WTC11 (cell line): ENCODE results near the gene RNF4. TPM values are rescaled to one million over a fixed set of nuclear protein-coding genes. Genes with fewer than 3 reads are reported as not detected.

Experiments used
- ATAC-seq: fragments of 200-7000 bp; cut with Tn5 transposase; 2 replicates; pipeline ENCODE4 v1.10.0; 2021; ENCODE audit warnings: mild to moderate bottlenecking, moderate library complexity
- CTCF ChIA-PET: fragments of 300-600 bp; sonication (Branson Sonifier 250); formaldehyde crosslinking; loops from one replicate; lab custom pipeline; 2021; ENCODE audit warnings: antibody characterized with exemption; lab: Charles Lee
- POLR2A ChIA-PET: fragments of 350-600 bp; sonication (Branson Sonifier 250); formaldehyde crosslinking; loops from one replicate; lab custom pipeline; 2021; ENCODE audit warnings: antibody characterized with exemption; lab: Charles Lee
- DNase-seq: peaks from one replicate; pipeline ENCODE4 v3.0.0; 2021; ENCODE audit warnings: low spot score
- H3K27ac Mint-ChIP-seq: 2 replicates; pipeline ENCODE4 v1.8.0; 2021; ENCODE audit warnings: mixed read lengths
- H3K27me3 Mint-ChIP-seq: 2 replicates; pipeline ENCODE4 v1.8.0; 2021; ENCODE audit warnings: low read depth, mild to moderate bottlenecking, moderate library complexity, mixed read lengths
- H3K36me3 Mint-ChIP-seq: 2 replicates; pipeline ENCODE4 v1.8.0; 2021; ENCODE audit warnings: mixed read lengths
- H3K4me1 Mint-ChIP-seq: 2 replicates; pipeline ENCODE4 v1.8.0; 2022; ENCODE audit warnings: mixed read lengths
- H3K4me3 Mint-ChIP-seq: 2 replicates; pipeline ENCODE4 v1.8.0; 2021; ENCODE audit warnings: mild to moderate bottlenecking, moderate library complexity, mixed read lengths
- H3K9me3 Mint-ChIP-seq: 2 replicates; pipeline ENCODE4 v1.8.0; 2021; ENCODE audit warnings: mixed read lengths
- AFF4 ChIP-seq: sonication (generic); formaldehyde crosslinking; IDR thresholded peaks from 2 replicates; pipeline ENCODE4 v1.8.1; 2023; ENCODE audit warnings: mild to moderate bottlenecking, missing genetic modification reagents, borderline replicate concordance
- CBFB ChIP-seq: sonication (generic); formaldehyde crosslinking; IDR thresholded peaks from 2 replicates; pipeline ENCODE4 v1.8.1; 2022; ENCODE audit warnings: mild to moderate bottlenecking, low read depth, missing genetic modification reagents
- CREM ChIP-seq: sonication (generic); formaldehyde crosslinking; IDR thresholded peaks from 2 replicates; pipeline ENCODE4 v1.8.1; 2022; ENCODE audit warnings: mild to moderate bottlenecking, missing genetic modification reagents, moderate library complexity
- E2F4 ChIP-seq: sonication (generic); formaldehyde crosslinking; IDR thresholded peaks from 2 replicates; pipeline ENCODE4 v1.8.1; 2022; ENCODE audit warnings: low read depth, mild to moderate bottlenecking, moderate library complexity, missing genetic modification reagents, borderline replicate concordance
- ERG ChIP-seq: fragments of 250-450 bp; sonication (Bioruptor Pico); IDR thresholded peaks from 2 replicates; pipeline ENCODE4 v1.8.0; 2021; ENCODE audit warnings: mild to moderate bottlenecking
- ZBTB21 ChIP-seq: sonication (generic); formaldehyde crosslinking; IDR thresholded peaks from 2 replicates; pipeline ENCODE4 v1.8.1; 2023; ENCODE audit warnings: mild to moderate bottlenecking, missing genetic modification reagents, borderline replicate concordance
- ZNF121 ChIP-seq: sonication (generic); formaldehyde crosslinking; IDR thresholded peaks from 2 replicates; pipeline ENCODE4 v1.8.0; 2023; ENCODE audit warnings: missing genetic modification reagents
- ZNF138 ChIP-seq: sonication (generic); formaldehyde crosslinking; conservative IDR thresholded peaks from 2 replicates; pipeline ENCODE4 v1.8.1; 2022; ENCODE audit warnings: mild to moderate bottlenecking, moderate library complexity, missing genetic modification reagents
- ZNF416 ChIP-seq: fragments of 250-450 bp; sonication (Bioruptor Pico); IDR thresholded peaks from 2 replicates; pipeline ENCODE4 v1.9.0; 2021; ENCODE audit warnings: mild to moderate bottlenecking, inconsistent platforms
- total RNA-seq: library from RNA; stranded (reverse); gene quantifications from 3 replicates; pipeline ENCODE4 v1.2.3, GENCODE V29; 2021
- TF ChIP-seq, protein P1 (sequence below): sonication (generic); formaldehyde crosslinking; IDR thresholded peaks from 2 replicates; pipeline ENCODE4 v1.8.1; 2022; ENCODE audit warnings: mild to moderate bottlenecking, missing genetic modification reagents, moderate library complexity, borderline replicate concordance
- TF ChIP-seq, protein P2 (sequence below): sonication (generic); formaldehyde crosslinking; IDR thresholded peaks from 2 replicates; pipeline ENCODE4 v1.8.0; 2023; ENCODE audit warnings: mild to moderate bottlenecking, missing genetic modification reagents
- TF ChIP-seq, protein P3 (sequence below): sonication (generic); formaldehyde crosslinking; IDR thresholded peaks from 2 replicates; pipeline ENCODE4 v1.8.0; 2022; ENCODE audit warnings: missing genetic modification reagents

Gene RNF4
- total RNA-seq, 1 experiment from 2014 or later, result 87.3 TPM

GRCh38 chr4:2458546-2459491 is 10.1 kb upstream of the RNF4 start:
- Mint-ChIP-seq H3K4me1 (peaks cover 18% of the 10 kb centered on the region), H3K36me3 (no peaks in the 10 kb centered on the region), H3K4me3 (no peak overlapping the region), H3K27ac (no peak overlapping the region), H3K9me3 (no peaks in the 10 kb centered on the region), H3K27me3 (peaks cover 37% of the 10 kb centered on the region)
- CTCF ChIA-PET, result interaction anchor here (0.5 to 1.9 kb wide), 5 partner anchors 17 to 238 kb away, joined by 3 to 14 read pairs (median 3); no protein-coding TSS in a partner anchor
- DNase-seq, result no peak
- no peak for TF ChIP-seq ZBTB21
- TF ChIP-seq ZNF121 (CRISPR knock-in tag), result no peak
- TF ChIP-seq CBFB (CRISPR knock-in tag), result no peak
- TF ChIP-seq, protein P1, sequence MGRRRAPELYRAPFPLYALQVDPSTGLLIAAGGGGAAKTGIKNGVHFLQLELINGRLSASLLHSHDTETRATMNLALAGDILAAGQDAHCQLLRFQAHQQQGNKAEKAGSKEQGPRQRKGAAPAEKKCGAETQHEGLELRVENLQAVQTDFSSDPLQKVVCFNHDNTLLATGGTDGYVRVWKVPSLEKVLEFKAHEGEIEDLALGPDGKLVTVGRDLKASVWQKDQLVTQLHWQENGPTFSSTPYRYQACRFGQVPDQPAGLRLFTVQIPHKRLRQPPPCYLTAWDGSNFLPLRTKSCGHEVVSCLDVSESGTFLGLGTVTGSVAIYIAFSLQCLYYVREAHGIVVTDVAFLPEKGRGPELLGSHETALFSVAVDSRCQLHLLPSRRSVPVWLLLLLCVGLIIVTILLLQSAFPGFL (CRISPR knock-in tag), result no peak
- TF ChIP-seq CREM (CRISPR knock-in tag), result no peak
- TF ChIP-seq ERG (CRISPR knock-in tag), result no peak
- TF ChIP-seq ZNF416 (CRISPR knock-in tag), result no peak
- TF ChIP-seq ZNF138 (CRISPR knock-in tag), result no peak
- TF ChIP-seq, protein P2, sequence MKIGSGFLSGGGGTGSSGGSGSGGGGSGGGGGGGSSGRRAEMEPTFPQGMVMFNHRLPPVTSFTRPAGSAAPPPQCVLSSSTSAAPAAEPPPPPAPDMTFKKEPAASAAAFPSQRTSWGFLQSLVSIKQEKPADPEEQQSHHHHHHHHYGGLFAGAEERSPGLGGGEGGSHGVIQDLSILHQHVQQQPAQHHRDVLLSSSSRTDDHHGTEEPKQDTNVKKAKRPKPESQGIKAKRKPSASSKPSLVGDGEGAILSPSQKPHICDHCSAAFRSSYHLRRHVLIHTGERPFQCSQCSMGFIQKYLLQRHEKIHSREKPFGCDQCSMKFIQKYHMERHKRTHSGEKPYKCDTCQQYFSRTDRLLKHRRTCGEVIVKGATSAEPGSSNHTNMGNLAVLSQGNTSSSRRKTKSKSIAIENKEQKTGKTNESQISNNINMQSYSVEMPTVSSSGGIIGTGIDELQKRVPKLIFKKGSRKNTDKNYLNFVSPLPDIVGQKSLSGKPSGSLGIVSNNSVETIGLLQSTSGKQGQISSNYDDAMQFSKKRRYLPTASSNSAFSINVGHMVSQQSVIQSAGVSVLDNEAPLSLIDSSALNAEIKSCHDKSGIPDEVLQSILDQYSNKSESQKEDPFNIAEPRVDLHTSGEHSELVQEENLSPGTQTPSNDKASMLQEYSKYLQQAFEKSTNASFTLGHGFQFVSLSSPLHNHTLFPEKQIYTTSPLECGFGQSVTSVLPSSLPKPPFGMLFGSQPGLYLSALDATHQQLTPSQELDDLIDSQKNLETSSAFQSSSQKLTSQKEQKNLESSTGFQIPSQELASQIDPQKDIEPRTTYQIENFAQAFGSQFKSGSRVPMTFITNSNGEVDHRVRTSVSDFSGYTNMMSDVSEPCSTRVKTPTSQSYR (CRISPR knock-in tag), result no peak
- TF ChIP-seq, protein P3, sequence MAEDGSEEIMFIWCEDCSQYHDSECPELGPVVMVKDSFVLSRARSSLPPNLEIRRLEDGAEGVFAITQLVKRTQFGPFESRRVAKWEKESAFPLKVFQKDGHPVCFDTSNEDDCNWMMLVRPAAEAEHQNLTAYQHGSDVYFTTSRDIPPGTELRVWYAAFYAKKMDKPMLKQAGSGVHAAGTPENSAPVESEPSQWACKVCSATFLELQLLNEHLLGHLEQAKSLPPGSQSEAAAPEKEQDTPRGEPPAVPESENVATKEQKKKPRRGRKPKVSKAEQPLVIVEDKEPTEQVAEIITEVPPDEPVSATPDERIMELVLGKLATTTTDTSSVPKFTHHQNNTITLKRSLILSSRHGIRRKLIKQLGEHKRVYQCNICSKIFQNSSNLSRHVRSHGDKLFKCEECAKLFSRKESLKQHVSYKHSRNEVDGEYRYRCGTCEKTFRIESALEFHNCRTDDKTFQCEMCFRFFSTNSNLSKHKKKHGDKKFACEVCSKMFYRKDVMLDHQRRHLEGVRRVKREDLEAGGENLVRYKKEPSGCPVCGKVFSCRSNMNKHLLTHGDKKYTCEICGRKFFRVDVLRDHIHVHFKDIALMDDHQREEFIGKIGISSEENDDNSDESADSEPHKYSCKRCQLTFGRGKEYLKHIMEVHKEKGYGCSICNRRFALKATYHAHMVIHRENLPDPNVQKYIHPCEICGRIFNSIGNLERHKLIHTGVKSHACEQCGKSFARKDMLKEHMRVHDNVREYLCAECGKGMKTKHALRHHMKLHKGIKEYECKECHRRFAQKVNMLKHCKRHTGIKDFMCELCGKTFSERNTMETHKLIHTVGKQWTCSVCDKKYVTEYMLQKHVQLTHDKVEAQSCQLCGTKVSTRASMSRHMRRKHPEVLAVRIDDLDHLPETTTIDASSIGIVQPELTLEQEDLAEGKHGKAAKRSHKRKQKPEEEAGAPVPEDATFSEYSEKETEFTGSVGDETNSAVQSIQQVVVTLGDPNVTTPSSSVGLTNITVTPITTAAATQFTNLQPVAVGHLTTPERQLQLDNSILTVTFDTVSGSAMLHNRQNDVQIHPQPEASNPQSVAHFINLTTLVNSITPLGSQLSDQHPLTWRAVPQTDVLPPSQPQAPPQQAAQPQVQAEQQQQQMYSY (CRISPR knock-in tag), result no peak
- no peak for TF ChIP-seq E2F4
- no peak for TF ChIP-seq AFF4 (CRISPR knock-in tag)
- no peak for ATAC-seq
- POLR2A ChIA-PET, result no interaction called here
